HepG2 (cell line): ENCODE data around the gene GPAT3. TPM values are rescaled to one million over a fixed set of nuclear protein-coding genes. Genes with fewer than 3 reads are reported as not detected.

Experiments
- ATAC-seq: fragments of 200-7000 bp; cut with Tn5 transposase; 3 replicates; pipeline ENCODE4 v1.9.1; 2020; ENCODE audit warnings: mild to moderate bottlenecking, moderate library complexity
- BruUV-seq: library from RNA; stranded (reverse); fragments of 400-500 nt; replicated peaks from 2 replicates; lab custom pipeline; 2021; lab: Mats Ljungman, UMichigan
- CTCF ChIA-PET: fragments of 300-600 bp; formaldehyde crosslinking; extraction: SDS; loops from one replicate; lab custom pipeline; 2021; ENCODE audit warnings: low total read pairs, inconsistent platforms, low intra/inter-chr PET ratio; lab: Yijun Ruan, JAX
- POLR2A ChIA-PET: fragments of 350-600 bp; sonication (Branson Sonifier 250); formaldehyde crosslinking; loops from one replicate; lab custom pipeline; 2020; ENCODE audit warnings: antibody characterized with exemption, inconsistent platforms; lab: Yijun Ruan, JAX
- DNase-seq: peaks from one replicate; pipeline ENCODE4 v3.0.0-alpha.2; 2015; ENCODE audit warnings: low spot score
- FAIRE-seq: peaks from 3 replicates; lab custom pipeline; 2011; peaks lifted over from hg19 to GRCh38; lab: Jason Lieb, UNC
- H2AFZ ChIP-seq: one replicate; pipeline ENCODE4 v1.6.1; 2011; ENCODE audit warnings: low read length, inconsistent platforms
- H3K27ac ChIP-seq: fragments of 300-600 bp; 3 replicates; pipeline ENCODE4 v1.8.0; 2011; ENCODE audit warnings: mixed run types, mild to moderate bottlenecking, mixed read lengths, low read length, inconsistent platforms; ENCODE audit not compliant: insufficient read depth; ENCODE audit errors: extremely low read length
- H3K27me3 ChIP-seq, 2 experiments: fragments of 200-600 bp in 1 of 2; 2 replicates in 1 of 2; 3 replicates in 1 of 2; pipeline versions ENCODE4 v1.6.0 to v1.8.0; 2011; ENCODE audit warnings: low read length in 2 of 2, mild to moderate bottlenecking in 2 of 2, moderate library complexity in 2 of 2, inconsistent platforms in 1 of 2; ENCODE audit not compliant: insufficient read depth in 2 of 2, control insufficient read depth in 1 of 2
- H3K36me3 ChIP-seq, 2 experiments: fragments of 200-600 bp in 1 of 2; replicated peaks in 1 of 2; 2 replicates in 1 of 2; 3 replicates in 1 of 2; pipeline versions ENCODE4 v1.5.1 to v1.8.0; 2011; ENCODE audit warnings: low read length in 2 of 2, inconsistent platforms in 1 of 2; ENCODE audit not compliant: insufficient read depth in 2 of 2, control insufficient read depth in 1 of 2
- H3K4me1 ChIP-seq: 2 replicates; pipeline ENCODE4 v1.5.1; 2012; ENCODE audit warnings: low read length, inconsistent platforms; ENCODE audit not compliant: insufficient read depth
- H3K4me2 ChIP-seq: 2 replicates; pipeline ENCODE4 v1.6.0; 2011; ENCODE audit warnings: low read depth, low read length, inconsistent platforms
- H3K4me3 ChIP-seq, 3 experiments: fragments of 200-600 bp in 1 of 3; sonication (generic), shearing (Covaris generic) in 1 of 3; replicated peaks in 1 of 3; 2 replicates each; pipeline ENCODE4 v1.5.1; 2011 to 2016; ENCODE audit warnings: low read length in 3 of 3, inconsistent platforms in 2 of 3, low read depth in 2 of 3, mild to moderate bottlenecking in 2 of 3, control low read depth in 1 of 3, mixed read lengths in 1 of 3; ENCODE audit not compliant: insufficient read depth in 1 of 3
- H3K79me2 ChIP-seq: one replicate; pipeline ENCODE4 v1.6.1; 2011; ENCODE audit warnings: low read length, inconsistent platforms; ENCODE audit not compliant: insufficient read depth
- H3K9ac ChIP-seq: 2 replicates; pipeline ENCODE4 v1.6.0; 2011; ENCODE audit warnings: mild to moderate bottlenecking, low read depth, low read length, inconsistent platforms; ENCODE audit not compliant: insufficient read depth
- H3K9me3 ChIP-seq: 2 replicates; pipeline ENCODE4 v1.5.1; 2012; ENCODE audit warnings: mild to moderate bottlenecking, low read length
- H4K20me1 ChIP-seq: 2 replicates; pipeline ENCODE4 v1.6.0; 2011; ENCODE audit warnings: inconsistent platforms, mild to moderate bottlenecking, low read length, moderate library complexity; ENCODE audit not compliant: insufficient read depth
- CERS6 ChIP-seq: sonication (generic); formaldehyde crosslinking; IDR thresholded peaks from 2 replicates; pipeline ENCODE4 v1.5.0; 2020; ENCODE audit warnings: missing genetic modification reagents
- HMG20A ChIP-seq: IDR thresholded peaks from 2 replicates; pipeline ENCODE4 v1.6.1; 2016; ENCODE audit warnings: borderline replicate concordance
- NR2F6 ChIP-seq, 2 experiments: IDR thresholded peaks; 2 replicates each; pipeline ENCODE4 v1.6.1; 2016; ENCODE audit warnings: antibody characterized with exemption in 1 of 2, mild to moderate bottlenecking in 1 of 2
- POGZ ChIP-seq: sonication (generic); formaldehyde crosslinking; IDR thresholded peaks from 2 replicates; pipeline ENCODE4 v1.4.0; 2020; ENCODE audit warnings: mild to moderate bottlenecking, missing genetic modification reagents
- PPARG ChIP-seq: conservative IDR thresholded peaks from 2 replicates; pipeline ENCODE4 v1.6.1; 2016; ENCODE audit warnings: missing biosample characterization, missing genetic modification reagents
- SP140L ChIP-seq: sonication (generic); formaldehyde crosslinking; IDR thresholded peaks from 2 replicates; pipeline ENCODE4 v1.4.0; 2020; ENCODE audit warnings: missing genetic modification reagents, borderline replicate concordance
- SRY ChIP-seq: sonication (generic); formaldehyde crosslinking; IDR thresholded peaks from 2 replicates; pipeline ENCODE4 v1.8.0; 2022; ENCODE audit warnings: mild to moderate bottlenecking, missing genetic modification reagents
- ZNF282 ChIP-seq: fragments of 450-650 bp; IDR thresholded peaks from 2 replicates; pipeline ENCODE4 v1.6.1; 2018; ENCODE audit not compliant: partially characterized antibody
- ZNF431 ChIP-seq: sonication (generic); formaldehyde crosslinking; IDR thresholded peaks from 2 replicates; pipeline ENCODE4 v1.9.0; 2022; ENCODE audit warnings: missing genetic modification reagents, low read depth, mild to moderate bottlenecking, borderline replicate concordance
- ZNF451 ChIP-seq: sonication (generic); formaldehyde crosslinking; IDR thresholded peaks from 2 replicates; pipeline ENCODE4 v1.5.0; 2020; ENCODE audit warnings: mild to moderate bottlenecking, missing genetic modification reagents
- ZNF547 ChIP-seq: sonication (generic); formaldehyde crosslinking; IDR thresholded peaks from 2 replicates; pipeline ENCODE4 v1.5.1; 2020; ENCODE audit warnings: mild to moderate bottlenecking, missing genetic modification reagents
- ZNF761 ChIP-seq: sonication (generic); formaldehyde crosslinking; conservative IDR thresholded peaks from 2 replicates; pipeline ENCODE4 v1.4.0; 2020; ENCODE audit warnings: mild to moderate bottlenecking, missing genetic modification reagents
- ZNF775 ChIP-seq: sonication (generic); formaldehyde crosslinking; IDR thresholded peaks from 2 replicates; pipeline ENCODE4 v1.4.0; 2020; ENCODE audit warnings: missing genetic modification reagents, mild to moderate bottlenecking, moderate library complexity, borderline replicate concordance
- WGBS: methylation state at CpG from one replicate; pipeline ENCODE4 v1.1.6; 2017; ENCODE audit warnings: low lambda C conversion rate; 5-methylcytosine and 5-hydroxymethylcytosine counted together
- in situ Hi-C: cut with HindIII; loops from 2 replicates; pipeline ENCODE4 v1.10.0; 2017; ENCODE audit warnings: low pct_unique_long_range_greater_than_20kb; ENCODE audit not compliant: extremely low pct_ligation_motif_present
- intact Hi-C: fragments of 100-400 bp; cut with micrococcal nuclease; formaldehyde crosslinking; loops from one replicate; pipeline ENCODE4 v1.10.0; 2022; ENCODE audit not compliant: unreplicated experiment
- polyA plus RNA-seq, 8 experiments: library from polyadenylated mRNA; depleted of rRNA in 3 of 8; stranded (reverse) in 7 of 8; unstranded in 1 of 8; fragments of >200 nt; fragmentation: Illumina TruSeq in 4 of 8; extraction: Trizol in 4 of 8; gene quantifications; 2 replicates each; pipeline versions ENCODE4 v1.2.1 to v1.2.3, GENCODE V29; 2011 to 2016; ENCODE audit warnings: low read depth in 4 of 8, missing spikeins in 1 of 8, mixed read lengths in 1 of 8; ENCODE audit not compliant: insufficient read depth in 1 of 8
- total RNA-seq, 5 experiments: library from RNA; depleted of rRNA; stranded (reverse); fragments of >200 nt; fragmentation: Illumina TruSeq; extraction: Trizol; gene quantifications; 2 replicates each; pipeline ENCODE4 v1.2.3, GENCODE V29; 2016; ENCODE audit warnings: low read depth in 1 of 5
- TF ChIP-seq, protein P1 (sequence below): sonication (generic); formaldehyde crosslinking; IDR thresholded peaks from 2 replicates; pipeline ENCODE4 v1.5.1; 2020; ENCODE audit warnings: missing genetic modification reagents, mild to moderate bottlenecking, borderline replicate concordance

The GPAT3 gene
- total and polyA plus RNA-seq, 2 of the 13 experiments (the other 11 are each of a cell fraction or from before 2014, with no cell fraction given), result 2.4 to 2.6 TPM

DNA sequence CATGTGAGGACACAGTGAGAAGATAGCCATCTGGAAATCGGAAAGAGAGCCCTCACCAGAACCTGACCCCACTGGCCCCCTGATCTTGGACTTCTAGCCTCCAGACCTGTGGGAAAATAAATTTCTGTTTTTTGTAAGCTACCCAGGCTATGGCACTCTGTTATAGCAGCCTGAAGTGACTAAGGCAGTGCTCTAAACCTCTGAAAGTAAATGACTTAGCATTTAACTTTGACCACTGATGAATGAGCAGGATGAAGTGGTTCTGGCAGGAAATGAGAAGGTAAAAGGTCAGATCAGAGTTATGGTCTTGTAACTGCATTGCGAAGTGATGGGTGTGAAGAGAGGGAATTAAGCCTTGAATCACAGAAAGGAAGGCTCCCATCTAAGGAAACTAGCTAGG lies 17.0 kb downstream of the GPAT3 start:
- Histone ChIP-seq H4K20me1 (no peaks in the 10 kb centered on the region), H3K27ac (no peak overlapping the region), H3K9ac (no peak overlapping the region), H3K4me3 (no peak overlapping the region), H3K4me2 (no peak overlapping the region), H3K79me2 (no peaks in the 10 kb centered on the region), H3K36me3 (no peaks in the 10 kb centered on the region), H2AFZ (no peak overlapping the region), H3K9me3 (no peaks in the 10 kb centered on the region), H3K4me1 (peaks cover 22% of the 10 kb centered on the region), H3K27me3 (no peaks in the 10 kb centered on the region)
- intact Hi-C loops, result no loop called here
- ATAC-seq (no peak), FAIRE-seq (no peak), DNase-seq (no peak)
- POLR2A ChIA-PET, result no interaction called here
- in situ Hi-C loops, result no loop called here
- TF ChIP-seq ZNF431 (CRISPR knock-in tag) (no peak), ZNF761 (no peak), SRY (CRISPR knock-in tag) (no peak), CERS6 (CRISPR knock-in tag) (no peak), ZNF451 (CRISPR knock-in tag) (no peak), NR2F6 (IDR thresholded peaks at IDR 0.05) (no peak), NR2F6 (CRISPR knock-in tag; IDR thresholded peaks at IDR 0.05) (no peak), ZNF282 (no peak)
- 92% methylated on average over 2 of the region's 2 CpGs for WGBS
- CTCF ChIA-PET, result no interaction called here
- BruUV-seq, result no TSS peak

DNA sequence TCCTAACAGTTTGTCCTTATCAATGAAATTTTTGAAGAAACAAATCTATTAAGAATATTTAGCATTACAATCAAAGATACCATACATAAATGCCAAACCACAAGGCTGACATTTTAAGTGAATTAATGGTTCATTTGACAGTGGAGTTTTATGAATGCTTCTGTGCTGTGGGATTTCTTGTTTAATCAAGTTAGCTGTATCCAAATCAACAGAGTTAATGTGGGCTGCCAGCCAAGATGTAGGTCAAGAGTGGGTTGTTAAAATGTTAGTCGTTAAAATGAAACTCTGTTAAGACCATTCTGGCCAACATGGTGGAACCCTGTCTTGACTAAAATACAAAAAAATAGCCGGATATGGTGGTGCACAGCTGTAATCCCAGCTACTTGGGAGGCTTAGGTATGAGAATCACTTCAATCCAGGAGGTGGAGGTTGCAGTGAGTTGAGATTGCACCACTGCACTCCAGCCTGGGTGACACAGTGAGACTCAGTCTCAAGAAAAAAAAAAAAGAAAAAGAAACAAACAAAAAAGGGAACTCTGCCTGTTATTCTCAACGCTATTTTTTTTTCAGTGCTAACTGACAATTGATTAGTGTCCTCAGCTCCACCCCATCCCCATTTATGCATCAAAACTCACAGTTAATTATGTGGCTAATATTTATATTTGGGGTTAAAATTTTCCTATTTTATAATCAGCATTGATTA lies 20.2 kb downstream of the GPAT3 start:
- no peak for FAIRE-seq
- Histone ChIP-seq H3K4me2 (no peak overlapping the region), H3K36me3 (no peaks in the 10 kb centered on the region), H3K27ac (no peak overlapping the region), H3K9ac (no peak overlapping the region), H3K27me3 (no peaks in the 10 kb centered on the region), H4K20me1 (no peaks in the 10 kb centered on the region), H3K9me3 (no peaks in the 10 kb centered on the region), H3K4me3 (no peak overlapping the region), H2AFZ (no peak overlapping the region), H3K79me2 (no peaks in the 10 kb centered on the region), H3K4me1 (peaks cover 13% of the 10 kb centered on the region)
- intact Hi-C loops, result no loop called here
- TF ChIP-seq POGZ (CRISPR knock-in tag), result no peak
- TF ChIP-seq ZNF775 (CRISPR knock-in tag), result no peak
- TF ChIP-seq, protein P1, sequence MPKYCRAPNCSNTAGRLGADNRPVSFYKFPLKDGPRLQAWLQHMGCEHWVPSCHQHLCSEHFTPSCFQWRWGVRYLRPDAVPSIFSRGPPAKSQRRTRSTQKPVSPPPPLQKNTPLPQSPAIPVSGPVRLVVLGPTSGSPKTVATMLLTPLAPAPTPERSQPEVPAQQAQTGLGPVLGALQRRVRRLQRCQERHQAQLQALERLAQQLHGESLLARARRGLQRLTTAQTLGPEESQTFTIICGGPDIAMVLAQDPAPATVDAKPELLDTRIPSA (CRISPR knock-in tag), result no peak
- TF ChIP-seq PPARG (CRISPR knock-in tag), result no peak
- TF ChIP-seq HMG20A, result no peak
- no peak for TF ChIP-seq ZNF547
- no peak for TF ChIP-seq SP140L (CRISPR knock-in tag)
- BruUV-seq, result no TSS peak
- CTCF ChIA-PET, result no interaction called here
- 88% methylated on average over 3 of the region's 3 CpGs for WGBS
- DNase-seq, result no peak
- no peak for ATAC-seq
- POLR2A ChIA-PET, result no interaction called here
- in situ Hi-C loops, result no loop called here
